Measurements from ENCODE around the gene AMH. TPM values are rescaled to one million over a fixed set of nuclear protein-coding genes. Genes with fewer than 3 reads are reported as not detected.

Gene AMH
- total RNA-seq, 6 donors from 2014 or later: 1.1 to 6.3 (median 3.2) TPM

GRCh38 chr19:2251106-2252054 lies 2.3 kb downstream of the AMH start:
- Histone ChIP-seq H3K27ac (no peak overlapping the region), H3K36me3 (peaks cover 14 to 27% (median 26%) of the 10 kb centered on the region in 4 donors), H3K4me3 (peak overlapping the region in 3 of 4 donors; percentile 10 to 32 (median 27)), H3K4me1 (peaks cover 43 to 52% (median 46%) of the 10 kb centered on the region in 4 donors), H3K9me3 (no peaks in the 10 kb centered on the region), H3K27me3 (peaks cover 0 to 45% (median 37%) of the 10 kb centered on the region in 4 donors)
- 17% methylated on average over 34 of the region's 125 CpGs; no CpG with 5 or more reads in 1 of the 2 donors for WGBS, 2 donors
- TF ChIP-seq POLR2A (IDR thresholded peaks at IDR 0.05) (no peak), EP300 (IDR thresholded peaks at IDR 0.05) (no peak), CTCF (IDR thresholded peaks at IDR 0.05) (no peak), POLR2AphosphoS5 (IDR thresholded peaks at IDR 0.05) (no peak)
- DNase-seq: peak in 1 of 2 donors; percentile 86
- peak in 1 of 2 donors; percentile 1 for ATAC-seq (ENCODE audit: low FRiP score in 2 of 2)

- H3K27me3 ChIP-seq: peaks cover 0 to 45% (median 37%) of the 10 kb centered on the region in 4 donors
Measured at GRCh38 chr19:2252055-2252796, 3.1 kb downstream of the AMH start.

GRCh38 chr19:2252797-2253105 lies 3.6 kb downstream of the AMH start:
- DNase-seq: peak in 1 of 2 donors; percentile 80
- no peak overlapping the region for H3K27ac ChIP-seq
- TF ChIP-seq POLR2A (IDR thresholded peaks at IDR 0.05): no peak
- no peak for TF ChIP-seq CTCF (IDR thresholded peaks at IDR 0.05)
- no peak for TF ChIP-seq POLR2AphosphoS5 (IDR thresholded peaks at IDR 0.05)
- no peak for TF ChIP-seq EP300 (IDR thresholded peaks at IDR 0.05)
- H3K27me3 ChIP-seq: peaks cover 0 to 45% (median 37%) of the 10 kb centered on the region in 4 donors
- H3K9me3 ChIP-seq: no peaks in the 10 kb centered on the region
- WGBS, 2 donors: 19 to 20% methylated on average over 4 to 7 of the region's 18 CpGs
- peaks cover under 1 to 13% (median 13%) of the 10 kb centered on the region in 4 donors for H3K36me3 ChIP-seq
- peaks cover 36 to 45% (median 37%) of the 10 kb centered on the region in 4 donors for H3K4me1 ChIP-seq
- peak overlapping the region in 3 of 4 donors; percentile 10 to 32 (median 27) for H3K4me3 ChIP-seq
- no peak for ATAC-seq (ENCODE audit: low FRiP score in 2 of 2)

More at GRCh38 chr19:2252055-2252796, 3.1 kb downstream of the AMH start:
- Histone ChIP-seq H3K4me3 (peak overlapping the region in 3 of 4 donors; percentile 10 to 32 (median 27)), H3K4me1 (peaks cover 38 to 46% (median 41%) of the 10 kb centered on the region in 4 donors), H3K27ac (no peak overlapping the region), H3K9me3 (no peaks in the 10 kb centered on the region), H3K36me3 (peaks cover 6 to 18% (median 18%) of the 10 kb centered on the region in 4 donors)
- TF ChIP-seq POLR2AphosphoS5 (IDR thresholded peaks at IDR 0.05): no peak
- ATAC-seq (ENCODE audit: low FRiP score in 2 of 2) (no peak), DNase-seq (peak in 1 of 2 donors; percentile 85)
- 8 to 10% methylated on average over 27 to 70 of the region's 74 CpGs for WGBS, 2 donors

- Histone ChIP-seq H3K4me3 (peak overlapping the region in 3 of 4 donors; percentile 10 to 32 (median 27)), H3K36me3 (peaks cover 0 to 7% (median 7%) of the 10 kb centered on the region in 4 donors), H3K27ac (no peak overlapping the region), H3K27me3 (peaks cover 0 to 45% (median 37%) of the 10 kb centered on the region in 4 donors), H3K4me1 (peaks cover 36 to 45% (median 37%) of the 10 kb centered on the region in 4 donors), H3K9me3 (no peaks in the 10 kb centered on the region)
- TF ChIP-seq POLR2A (IDR thresholded peaks at IDR 0.05) (no peak), POLR2AphosphoS5 (IDR thresholded peaks at IDR 0.05) (no peak), CTCF (IDR thresholded peaks at IDR 0.05) (peak in 1 of 6 experiments; percentile 8)
- WGBS, 2 donors: 10 to 12% methylated on average over 15 to 50 of the region's 77 CpGs
- DNase-seq (peak in 1 of 2 donors; percentile 87), ATAC-seq (ENCODE audit: low FRiP score in 2 of 2) (no peak)
Measured at GRCh38 chr19:2253106-2254063, 4.3 kb downstream of the AMH start.

Data from upper lobe of left lung (tissue), 6 donors.